Measurements from ENCODE around the gene SNX9. TPM values are rescaled to one million over a fixed set of nuclear protein-coding genes. Genes with fewer than 3 reads are reported as not detected.
"Not testable (repeated sequence)": the region's sequence is repeated elsewhere in the genome, so short reads cannot be mapped to it uniquely, and the experiment has no call there.

The SNX9 gene
- total RNA-seq, 1 experiment from 2014 or later = 35.3 TPM

DNA sequence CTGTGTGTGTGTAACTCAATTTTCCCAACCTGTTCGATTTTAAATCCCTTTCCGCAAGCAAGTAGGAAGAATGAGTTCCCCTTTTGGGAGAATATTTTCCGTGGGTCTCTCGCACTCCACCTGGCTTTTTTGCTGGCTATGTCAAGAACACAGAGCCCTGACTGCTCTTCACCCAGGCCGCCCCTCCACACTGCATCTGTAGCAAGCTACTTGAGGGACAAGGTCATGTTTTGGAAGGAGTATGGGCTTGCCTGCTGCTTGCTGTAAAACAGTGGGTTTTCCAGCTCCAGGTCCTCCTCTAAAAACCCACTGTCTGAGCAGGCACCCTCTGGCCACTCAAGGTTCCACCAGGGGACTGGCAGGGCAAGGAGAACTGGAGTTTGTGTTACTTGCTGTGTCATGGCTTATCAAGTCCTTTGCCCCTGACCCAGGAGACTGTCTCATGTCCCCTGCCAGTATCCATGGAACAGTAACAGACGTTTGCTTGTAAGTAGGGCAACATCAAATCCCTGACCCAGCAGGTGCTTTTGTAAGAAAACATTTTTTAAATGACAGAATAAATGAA is 123.1 kb downstream of the SNX9 start:
- no peak for DNase-seq (ENCODE audit: extremely low read depth, low read depth)

DNA sequence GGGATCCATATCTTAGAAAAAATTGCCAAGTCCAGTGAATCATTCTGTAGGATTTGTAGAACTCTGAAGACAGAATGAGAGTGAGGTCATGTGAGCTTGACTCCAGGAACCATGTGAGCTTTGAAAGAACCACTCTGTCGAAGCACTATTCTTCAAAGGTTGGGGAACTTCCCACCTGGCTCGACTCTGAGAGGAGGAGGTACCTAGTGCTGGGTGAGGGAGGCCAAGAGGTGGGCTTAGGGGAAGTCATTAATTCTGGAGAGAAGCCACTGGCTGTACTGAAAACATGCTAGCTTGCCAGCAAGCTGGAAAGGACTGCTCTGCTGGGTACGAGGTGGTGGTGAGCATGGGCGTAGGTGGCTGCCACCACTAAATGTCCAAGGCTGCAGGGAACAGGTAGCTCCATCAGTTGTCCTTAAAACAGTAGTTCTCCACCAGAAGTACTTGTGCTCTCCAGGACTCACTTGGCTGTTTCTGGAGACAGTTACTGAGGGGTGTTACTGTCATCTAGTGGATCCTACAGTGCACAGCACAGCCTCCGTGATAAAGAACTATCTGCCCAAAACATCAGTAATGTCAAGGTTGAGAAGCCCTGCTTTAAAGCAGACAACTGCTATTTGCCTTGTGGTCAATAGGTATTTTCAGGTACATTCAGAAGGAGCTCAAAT is 124.0 kb downstream of the SNX9 start:
- DNase-seq (ENCODE audit: extremely low read depth, low read depth) = peak; percentile 3

GRCh38 chr6:157950899-157951298 is 127.9 kb downstream of the SNX9 start:
- DNase-seq (ENCODE audit: extremely low read depth, low read depth) = not testable (repeated sequence)

GRCh38 chr6:157951828-157952227 is 128.8 kb downstream of the SNX9 start:
- no peak for DNase-seq (ENCODE audit: extremely low read depth, low read depth)

DNA sequence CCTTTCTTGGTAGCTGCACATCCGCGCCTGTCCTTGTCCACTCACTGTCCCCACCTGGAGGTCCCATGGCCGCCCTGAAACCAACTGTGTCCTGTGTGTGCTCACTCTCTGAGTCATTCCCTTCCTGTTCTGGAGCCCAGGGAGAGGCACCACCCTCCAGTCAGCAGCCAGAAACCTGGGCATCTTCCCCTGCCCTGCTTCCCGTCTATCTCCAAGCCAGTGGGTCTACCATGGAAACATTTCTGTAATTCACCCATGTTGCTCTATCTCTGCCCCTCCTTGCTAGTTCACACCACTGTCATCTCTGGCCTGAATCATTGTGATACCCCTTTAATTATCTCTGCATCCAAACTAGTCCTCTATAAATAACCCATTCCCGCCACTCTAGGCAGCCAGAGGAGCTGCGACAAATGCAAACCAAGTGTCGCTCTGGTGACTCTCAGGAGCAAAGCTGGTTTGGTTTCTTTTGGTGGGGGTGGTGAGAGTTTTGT is 129.9 kb downstream of the SNX9 start:
- no peak for DNase-seq (ENCODE audit: extremely low read depth, low read depth)

DNA sequence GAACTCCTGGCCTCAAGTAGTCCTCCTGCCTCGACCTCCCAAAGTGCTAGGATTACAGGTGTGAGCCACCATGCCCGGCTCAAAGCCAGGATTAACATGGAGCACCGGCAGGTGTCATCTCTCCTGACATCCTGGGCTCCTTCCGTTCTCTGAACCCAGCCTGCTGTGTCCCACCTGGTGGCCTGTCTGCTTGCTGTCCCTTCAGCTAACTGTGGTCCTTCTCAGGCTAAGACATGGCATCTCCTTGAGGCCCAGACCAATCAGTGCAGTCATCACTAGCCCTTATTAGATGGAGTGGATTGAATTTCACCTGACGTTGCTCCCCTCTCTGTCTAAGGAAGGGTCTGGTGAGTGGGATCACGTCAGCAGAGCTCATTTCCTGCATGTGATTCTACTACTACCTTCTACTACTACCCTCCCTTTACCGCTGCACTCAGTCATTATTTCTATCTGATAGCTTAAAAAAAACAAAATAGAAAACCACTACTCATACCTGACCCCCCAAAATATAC is 130.6 kb downstream of the SNX9 start:
- DNase-seq (ENCODE audit: extremely low read depth, low read depth) = no peak

- DNase-seq (ENCODE audit: extremely low read depth, low read depth) = no peak
Measured at GRCh38 chr6:157954150-157955117, 131.4 kb downstream of the SNX9 start.

DNA sequence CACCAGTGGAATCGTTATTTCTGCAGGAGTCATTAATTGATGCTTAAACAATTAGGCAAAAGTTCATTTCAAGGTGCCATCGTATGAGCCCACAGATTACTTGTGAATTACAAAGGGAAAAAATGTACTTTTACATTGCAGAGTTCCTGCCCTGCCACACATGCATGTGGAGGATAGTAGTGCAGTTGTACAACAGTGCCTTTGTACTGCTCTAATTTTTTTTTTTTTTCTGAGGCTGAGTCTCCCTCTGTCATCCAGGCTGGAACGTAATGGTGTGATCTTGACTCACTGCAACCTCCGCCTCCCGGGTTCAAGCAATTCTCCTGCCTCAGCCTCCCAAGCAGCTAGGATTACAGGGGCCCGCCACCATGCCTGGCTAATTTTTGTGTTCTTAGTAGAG is 132.6 kb downstream of the SNX9 start:
- DNase-seq (ENCODE audit: extremely low read depth, low read depth) = no peak

DNA sequence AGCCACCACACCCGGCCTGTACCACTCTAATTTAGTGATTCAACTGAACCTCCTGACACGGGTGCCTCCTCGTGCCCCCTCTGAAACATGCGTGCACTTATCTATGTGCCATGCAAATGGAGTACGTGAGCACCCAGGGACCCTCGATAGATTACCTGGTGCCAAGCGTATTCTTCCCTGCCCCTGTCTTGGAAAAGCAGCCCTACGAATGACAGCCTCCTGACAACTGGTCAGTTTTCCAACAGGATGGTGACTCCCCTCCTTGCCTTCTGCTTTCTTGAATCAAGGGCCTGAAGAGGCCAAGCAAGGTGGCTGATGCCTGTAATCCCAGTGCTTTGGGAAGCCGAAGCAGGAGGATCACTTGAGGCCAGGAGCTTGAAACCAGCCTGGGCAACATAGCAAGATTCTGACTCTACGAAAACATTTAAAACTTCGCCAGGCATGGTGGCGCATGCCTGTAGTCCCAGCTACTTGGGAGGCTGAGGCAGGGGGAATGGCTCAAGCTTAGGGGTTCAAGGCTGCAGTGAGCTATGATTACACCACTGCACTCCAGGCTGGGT is 133.2 kb downstream of the SNX9 start:
- no peak for DNase-seq (ENCODE audit: extremely low read depth, low read depth)

DNA sequence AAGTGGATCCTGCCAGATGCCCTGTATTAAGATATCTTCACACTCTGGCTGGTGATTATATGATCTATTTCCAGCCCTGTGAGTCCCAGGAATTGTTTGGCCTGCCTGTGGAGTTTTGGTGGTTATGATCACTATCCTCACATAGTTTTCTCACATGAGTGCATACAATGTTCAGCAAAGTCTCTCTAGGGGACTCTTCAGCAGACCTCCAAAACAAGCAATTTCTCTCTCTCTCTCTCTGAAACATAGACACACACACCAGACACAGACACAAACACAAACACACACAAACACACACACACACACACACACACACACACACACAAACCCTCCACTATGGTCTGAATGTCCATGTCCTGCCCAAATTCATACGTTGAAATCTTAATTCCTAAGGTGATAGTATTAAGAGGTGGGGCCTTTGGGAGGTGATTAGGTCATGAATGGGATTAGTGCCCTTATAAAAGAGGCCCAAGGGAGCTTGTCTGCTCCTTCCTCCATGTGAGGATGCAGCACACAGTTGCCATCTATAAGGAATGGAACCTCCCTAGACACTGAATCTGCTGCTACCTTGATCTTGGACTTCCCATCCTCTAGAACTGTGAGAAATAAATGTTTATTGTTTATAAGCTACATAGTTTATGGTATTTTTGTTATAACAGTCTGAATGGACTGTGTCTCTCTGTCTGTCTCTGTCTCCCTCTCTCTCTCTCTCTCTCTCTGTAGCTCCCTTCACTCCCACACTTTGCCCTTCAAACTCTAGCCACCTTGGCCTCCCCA is 136.6 kb downstream of the SNX9 start:
- no peak for DNase-seq (ENCODE audit: extremely low read depth, low read depth)

DNA sequence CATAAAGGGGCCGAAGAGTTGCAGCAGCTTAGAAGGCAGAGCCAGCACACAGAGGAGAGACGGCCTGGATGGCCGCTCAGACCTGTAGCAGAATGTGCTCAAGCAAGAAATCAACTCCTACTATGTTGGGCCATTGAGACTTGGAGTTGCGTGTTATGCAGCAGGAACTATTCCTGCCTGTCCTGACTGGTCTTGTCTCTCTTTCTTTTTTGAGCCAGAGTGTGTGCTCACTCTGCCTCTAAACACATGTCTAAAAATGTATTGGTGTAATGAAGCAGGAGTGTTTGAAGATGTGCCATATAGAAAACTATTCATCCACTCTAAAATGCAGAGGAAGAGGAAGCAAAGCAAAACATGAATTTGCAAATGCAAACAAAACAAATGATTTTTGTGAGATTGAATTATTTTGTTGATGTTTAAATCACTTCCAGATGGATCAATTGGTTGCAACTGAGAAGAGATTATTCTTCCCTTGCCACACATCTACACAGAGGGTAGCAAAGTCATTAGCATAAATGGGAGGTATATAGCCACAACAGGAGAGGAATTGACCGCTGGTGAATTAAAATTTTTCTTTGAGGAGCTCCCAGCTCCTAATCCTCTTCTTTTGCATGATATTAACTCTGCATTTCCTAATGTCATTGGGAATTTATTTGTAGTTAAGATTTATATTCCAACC is 138.2 kb downstream of the SNX9 start:
- no peak for DNase-seq (ENCODE audit: extremely low read depth, low read depth)

GRCh38 chr6:157961832-157962575 is 139.0 kb downstream of the SNX9 start:
- no peak for DNase-seq (ENCODE audit: extremely low read depth, low read depth)

- DNase-seq (ENCODE audit: extremely low read depth, low read depth) = no peak
Measured at GRCh38 chr6:157962601-157963302, 139.7 kb downstream of the SNX9 start.

DNA sequence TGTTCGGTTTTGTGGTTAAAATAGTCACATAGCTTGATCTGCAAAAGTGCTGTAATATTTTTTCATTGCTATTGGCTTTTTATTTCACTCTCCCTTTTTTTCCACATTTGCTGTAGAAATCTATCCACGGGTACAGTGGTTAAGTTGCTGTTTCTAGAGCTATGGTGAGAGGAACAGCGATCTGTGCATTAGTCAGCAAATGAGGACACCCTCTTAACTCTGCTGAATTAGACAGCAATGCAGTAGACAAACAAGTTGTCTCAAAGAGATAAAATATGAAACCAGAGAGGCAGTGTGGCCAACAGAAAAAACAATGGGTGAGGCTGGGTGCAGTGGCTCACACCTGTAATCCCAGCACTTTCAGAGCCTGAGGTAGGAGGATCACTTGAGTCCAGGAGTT is 141.1 kb downstream of the SNX9 start:
- DNase-seq (ENCODE audit: extremely low read depth, low read depth) = no peak

GRCh38 chr6:157965387-157965786 is 142.3 kb downstream of the SNX9 start:
- DNase-seq (ENCODE audit: extremely low read depth, low read depth) = no peak

GRCh38 chr6:157966589-157966977 is 143.5 kb downstream of the SNX9 start:
- DNase-seq (ENCODE audit: extremely low read depth, low read depth) = no peak

DNA sequence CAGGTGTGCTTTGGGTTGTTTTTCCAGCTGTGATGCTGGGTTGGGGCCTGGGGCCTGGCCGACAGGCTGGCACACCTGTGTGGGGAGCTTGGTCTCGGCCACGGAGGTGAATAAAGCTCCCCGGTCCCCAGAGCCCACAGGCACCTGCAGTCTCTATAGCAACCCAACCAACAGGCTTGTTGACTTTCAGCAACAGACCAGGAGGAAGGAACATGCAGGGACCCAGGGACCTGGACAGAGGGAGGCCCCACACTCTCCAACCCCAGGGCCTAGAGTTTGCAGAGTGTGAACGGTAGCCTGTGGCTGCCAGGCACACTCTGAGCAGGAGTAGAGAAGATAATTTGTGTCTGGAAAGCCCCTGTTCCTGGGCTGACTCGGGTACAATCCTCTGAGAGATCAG is 144.0 kb downstream of the SNX9 start:
- no peak for DNase-seq (ENCODE audit: extremely low read depth, low read depth)

DNA sequence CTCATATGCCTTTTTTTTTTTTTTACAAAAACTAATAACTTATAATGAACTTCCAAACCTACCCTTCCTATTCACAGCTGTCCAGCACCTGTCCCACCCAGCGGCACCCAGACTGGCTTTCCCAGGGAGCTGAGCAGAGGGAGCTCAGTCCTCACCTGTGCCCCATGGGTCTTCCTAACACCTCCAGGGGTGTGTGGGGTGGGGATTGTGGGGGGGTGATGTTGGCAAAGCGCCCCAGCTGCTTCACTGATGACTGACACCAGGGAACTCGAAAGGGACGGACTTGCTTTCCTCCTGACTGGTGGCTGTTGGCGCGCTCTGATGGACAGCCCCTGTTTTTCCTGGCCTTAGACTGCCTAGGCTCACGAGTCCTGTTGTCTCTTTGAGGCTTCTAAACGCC is 144.4 kb downstream of the SNX9 start:
- no peak for DNase-seq (ENCODE audit: extremely low read depth, low read depth)
